CD14-positive monocyte (primary cell): Measurements from ENCODE around the gene AHNAK2. TPM values are rescaled to one million over a fixed set of nuclear protein-coding genes. Genes with fewer than 3 reads are reported as not detected.

Source experiments
- DNase-seq, 3 donors: peaks; one replicate each; pipeline ENCODE4 v3.0.0-alpha.2; 2011 to 2022
- H2AFZ ChIP-seq: 2 replicates; pipeline ENCODE4 v1.6.0; 2012; ENCODE audit warnings: mild to moderate bottlenecking, low read depth, low read length, inconsistent platforms; ENCODE audit not compliant: insufficient read depth, poor library complexity, severe bottlenecking
- H3K27ac ChIP-seq, 2 donors: 1 replicate in 1 of 2; 2 replicates in 1 of 2; pipeline ENCODE4 v1.5.1; 2012 to 2013; ENCODE audit warnings: low read length in 2 of 2, control low read depth in 1 of 2, inconsistent platforms in 1 of 2, low read depth in 1 of 2, mild to moderate bottlenecking in 1 of 2
- H3K27me3 ChIP-seq, 2 donors: one replicate each; pipeline versions ENCODE4 v1.6.0 to v1.6.1; 2011 to 2013; ENCODE audit warnings: low read length in 2 of 2; ENCODE audit not compliant: control insufficient read depth in 2 of 2, insufficient read depth in 2 of 2
- H3K36me3 ChIP-seq, 2 donors: replicated peaks in 1 of 2; 1 replicate in 1 of 2; 2 replicates in 1 of 2; pipeline versions ENCODE4 v1.5.1 to v1.6.1; 2012 to 2013; ENCODE audit warnings: low read length in 2 of 2, control low read depth in 1 of 2, inconsistent platforms in 1 of 2, mild to moderate bottlenecking in 1 of 2; ENCODE audit not compliant: insufficient read depth in 2 of 2, control insufficient read depth in 1 of 2
- H3K4me1 ChIP-seq, 2 donors: 1 replicate in 1 of 2; 2 replicates in 1 of 2; pipeline versions ENCODE4 v1.5.1 to v1.6.1; 2012 to 2013; ENCODE audit warnings: low read length in 2 of 2, control low read depth in 1 of 2, inconsistent platforms in 1 of 2, mild to moderate bottlenecking in 1 of 2, moderate library complexity in 1 of 2; ENCODE audit not compliant: insufficient read depth in 2 of 2, control insufficient read depth in 1 of 2
- H3K4me2 ChIP-seq: replicated peaks from 2 replicates; pipeline ENCODE3; 2012; ENCODE audit warnings: low read length, moderate library complexity, mild to moderate bottlenecking; ENCODE audit not compliant: poor library complexity, severe bottlenecking; ENCODE audit errors: extremely low read depth
- H3K4me3 ChIP-seq, 3 experiments: fragments of 200-600 bp in 1 of 3; sonication (generic) in 1 of 3; replicated peaks in 1 of 3; 1 replicate in 2 of 3; 2 replicates in 1 of 3; pipeline ENCODE4 v1.5.1; 2011 to 2013; ENCODE audit warnings: low read length in 3 of 3, mild to moderate bottlenecking in 3 of 3, control low read depth in 2 of 3, low read depth in 2 of 3, inconsistent platforms in 1 of 3, moderate library complexity in 1 of 3
- H3K79me2 ChIP-seq: 2 replicates; pipeline ENCODE4 v1.6.0; 2012; ENCODE audit warnings: mild to moderate bottlenecking, control low read depth, inconsistent platforms, low read length, moderate library complexity; ENCODE audit not compliant: insufficient read depth
- H3K9ac ChIP-seq: 2 replicates; pipeline ENCODE4 v1.6.0; 2017; ENCODE audit warnings: low read length, mild to moderate bottlenecking; ENCODE audit not compliant: insufficient read depth, poor library complexity, severe bottlenecking
- H3K9me3 ChIP-seq, 2 donors: replicated peaks in 1 of 2; 1 replicate in 1 of 2; 2 replicates in 1 of 2; pipeline versions ENCODE4 v1.5.1 to v1.6.1; 2012 to 2013; ENCODE audit warnings: low read length in 2 of 2, control low read depth in 1 of 2; ENCODE audit not compliant: control insufficient read depth in 1 of 2, insufficient read depth in 1 of 2
- H4K20me1 ChIP-seq: 2 replicates; pipeline ENCODE4 v1.6.0; 2012; ENCODE audit warnings: mild to moderate bottlenecking, low read length, control low read depth, moderate library complexity; ENCODE audit not compliant: insufficient read depth
- H3K27ac Mint-ChIP-seq, 7 donors: one replicate each; pipeline ENCODE4 v1.8.0; 2020; ENCODE audit warnings: mild to moderate bottlenecking in 7 of 7, mixed read lengths in 7 of 7, moderate library complexity in 6 of 7, inconsistent platforms in 2 of 7
- H3K27me3 Mint-ChIP-seq, 3 donors: one replicate each; pipeline ENCODE4 v1.8.0; 2021 to 2022; ENCODE audit warnings: low read depth in 3 of 3, mild to moderate bottlenecking in 3 of 3, mixed read lengths in 3 of 3, moderate library complexity in 3 of 3, inconsistent platforms in 1 of 3
- H3K36me3 Mint-ChIP-seq, 2 donors: one replicate each; pipeline ENCODE4 v1.8.0; 2020; ENCODE audit warnings: mixed read lengths in 2 of 2, inconsistent platforms in 1 of 2, mild to moderate bottlenecking in 1 of 2
- H3K4me1 Mint-ChIP-seq: one replicate; pipeline ENCODE4 v1.8.0; 2020; ENCODE audit warnings: mild to moderate bottlenecking, mixed read lengths
- H3K4me3 Mint-ChIP-seq, 2 donors: one replicate each; pipeline ENCODE4 v1.8.0; 2020; ENCODE audit warnings: mild to moderate bottlenecking in 2 of 2, mixed read lengths in 2 of 2, moderate library complexity in 1 of 2
- H3K9me3 Mint-ChIP-seq, 7 donors: one replicate each; pipeline ENCODE4 v1.8.0; 2020 to 2022; ENCODE audit warnings: mixed read lengths in 7 of 7, mild to moderate bottlenecking in 6 of 7, moderate library complexity in 6 of 7, inconsistent platforms in 2 of 7
- WGBS: methylation state at CpG from one replicate; pipeline ENCODE4 v1.1.5; 2013; ENCODE audit warnings: missing lambda C conversion rate; ENCODE audit not compliant: insufficient coverage; 5-methylcytosine and 5-hydroxymethylcytosine counted together
- intact Hi-C, 2 donors: fragments of 100-400 bp; cut with micrococcal nuclease; formaldehyde crosslinking; loops; one replicate each; pipeline versions ENCODE4 v1.15.0 to v1.15.1; 2023
- polyA plus RNA-seq, 3 donors: library from polyadenylated mRNA; depleted of rRNA in 1 of 3; unstranded in 2 of 3; stranded (reverse) in 1 of 3; fragments of 300-500 nt in 2 of 3; fragments of >200 nt in 1 of 3; fragmentation: Illumina TruSeq in 2 of 3; gene quantifications; 1 replicate in 2 of 3; 2 replicates in 1 of 3; pipeline ENCODE4 v1.2.3, GENCODE V29; 2012 to 2021
- TF ChIP-seq, protein P1 (sequence below): fragments of 200-600 bp; IDR thresholded peaks from one replicate; pipeline ENCODE4 v1.8.0; 2022; ENCODE audit warnings: antibody characterized with exemption, mild to moderate bottlenecking

The AHNAK2 gene
- polyA plus RNA-seq, 3 donors = 0.01 TPM; not detected in 2

DNA sequence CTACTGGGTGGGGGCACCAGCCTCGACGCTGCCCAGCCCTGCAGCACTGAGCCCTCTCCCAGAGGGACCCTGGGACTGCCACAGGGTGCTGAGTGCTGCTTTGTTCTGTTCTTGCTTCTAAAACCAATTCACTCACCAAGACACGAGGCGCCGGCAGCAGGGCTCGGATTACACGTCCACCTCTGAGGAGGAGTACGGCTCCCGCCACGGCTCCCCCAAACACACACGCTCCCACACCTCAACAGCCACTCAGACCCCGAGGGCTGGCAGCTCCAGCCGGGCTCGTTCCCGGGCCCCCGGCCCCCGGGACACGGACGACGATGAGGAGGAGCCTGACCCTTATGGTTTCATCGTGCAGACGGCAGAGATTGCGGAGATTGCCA is 88.8 kb downstream of the AHNAK2 start:
- no peaks in the 10 kb centered on the region for H3K36me3 Mint-ChIP-seq
- no peaks in the 10 kb centered on the region for H3K4me1 Mint-ChIP-seq
- Histone ChIP-seq H3K9me3 (no peaks in the 10 kb centered on the region), H3K79me2 (no peaks in the 10 kb centered on the region), H4K20me1 (no peaks in the 10 kb centered on the region), H3K36me3 (no peaks in the 10 kb centered on the region), H3K9ac (no peak overlapping the region), H3K27me3 (no peaks in the 10 kb centered on the region), H2AFZ (no peak overlapping the region), H3K4me2 (no peak overlapping the region), H3K27ac (no peak overlapping the region), H3K4me3 (no peak overlapping the region), H3K4me1 (no peaks in the 10 kb centered on the region)
- intact Hi-C loops = no loop called here
- H3K27ac Mint-ChIP-seq = no peak overlapping the region
- no peak overlapping the region for H3K4me3 Mint-ChIP-seq
- DNase-seq = no peak
- H3K27me3 Mint-ChIP-seq = peaks cover 0 to 6% (median 1%) of the 10 kb centered on the region in 3 donors
- TF ChIP-seq, protein P1, sequence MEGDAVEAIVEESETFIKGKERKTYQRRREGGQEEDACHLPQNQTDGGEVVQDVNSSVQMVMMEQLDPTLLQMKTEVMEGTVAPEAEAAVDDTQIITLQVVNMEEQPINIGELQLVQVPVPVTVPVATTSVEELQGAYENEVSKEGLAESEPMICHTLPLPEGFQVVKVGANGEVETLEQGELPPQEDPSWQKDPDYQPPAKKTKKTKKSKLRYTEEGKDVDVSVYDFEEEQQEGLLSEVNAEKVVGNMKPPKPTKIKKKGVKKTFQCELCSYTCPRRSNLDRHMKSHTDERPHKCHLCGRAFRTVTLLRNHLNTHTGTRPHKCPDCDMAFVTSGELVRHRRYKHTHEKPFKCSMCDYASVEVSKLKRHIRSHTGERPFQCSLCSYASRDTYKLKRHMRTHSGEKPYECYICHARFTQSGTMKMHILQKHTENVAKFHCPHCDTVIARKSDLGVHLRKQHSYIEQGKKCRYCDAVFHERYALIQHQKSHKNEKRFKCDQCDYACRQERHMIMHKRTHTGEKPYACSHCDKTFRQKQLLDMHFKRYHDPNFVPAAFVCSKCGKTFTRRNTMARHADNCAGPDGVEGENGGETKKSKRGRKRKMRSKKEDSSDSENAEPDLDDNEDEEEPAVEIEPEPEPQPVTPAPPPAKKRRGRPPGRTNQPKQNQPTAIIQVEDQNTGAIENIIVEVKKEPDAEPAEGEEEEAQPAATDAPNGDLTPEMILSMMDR = no peak
- peaks cover 0 to 2% (median 0%) of the 10 kb centered on the region in 7 donors for H3K9me3 Mint-ChIP-seq
- WGBS = 98% methylated on average over 21 of the region's 23 CpGs

DNA sequence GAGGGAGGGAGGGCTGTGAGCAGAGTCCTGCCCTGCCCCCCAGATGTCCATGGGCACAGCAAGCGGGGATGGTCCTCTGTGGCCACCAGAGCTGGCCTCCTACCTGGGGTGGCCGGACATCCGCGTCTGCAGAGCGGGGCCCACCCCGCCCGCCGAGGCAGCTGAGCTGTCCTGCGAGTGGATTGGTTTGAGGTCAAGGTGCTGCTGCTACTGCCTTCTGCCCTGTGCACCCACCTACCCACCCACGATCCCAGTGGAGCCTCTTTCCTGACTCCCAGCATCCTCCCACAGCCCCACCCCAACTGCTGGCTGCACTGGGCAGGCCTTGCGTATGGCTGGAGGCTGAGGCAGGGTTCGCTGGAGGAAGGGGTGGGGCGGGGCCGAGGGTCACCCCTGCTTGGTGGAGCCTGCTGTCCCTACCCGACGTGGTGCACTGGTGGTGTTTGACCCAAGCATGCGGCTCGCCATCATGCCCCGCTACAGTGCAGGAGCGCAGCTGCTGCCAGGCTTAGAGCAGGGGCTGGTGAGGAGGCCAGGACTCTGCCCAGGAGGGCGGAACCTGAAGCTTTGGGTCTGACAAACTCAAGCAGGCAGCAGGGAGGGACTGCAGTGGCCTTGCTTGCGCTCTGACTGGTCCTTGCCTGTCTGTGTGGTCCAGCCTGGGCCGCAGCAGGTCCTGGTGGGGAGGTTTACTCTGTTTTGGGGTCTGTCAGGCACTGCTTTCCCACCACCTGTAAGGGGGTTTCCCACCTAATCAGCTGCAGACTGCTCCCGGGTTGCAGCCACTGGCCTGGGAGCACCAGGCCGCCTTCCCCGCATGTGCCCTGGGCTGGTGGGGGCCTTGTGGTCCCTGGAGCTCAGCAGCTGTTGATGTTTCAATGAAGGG is 89.4 kb downstream of the AHNAK2 start:
- Mint-ChIP-seq H3K27ac (no peak overlapping the region), H3K4me3 (no peak overlapping the region), H3K4me1 (no peaks in the 10 kb centered on the region), H3K27me3 (peaks cover 0 to 4% (median 1%) of the 10 kb centered on the region in 3 donors), H3K36me3 (no peaks in the 10 kb centered on the region), H3K9me3 (peaks cover 0 to 2% (median 0%) of the 10 kb centered on the region in 7 donors)
- intact Hi-C loops = no loop called here
- Histone ChIP-seq H3K27ac (no peak overlapping the region), H3K9me3 (no peaks in the 10 kb centered on the region), H3K4me1 (no peaks in the 10 kb centered on the region), H2AFZ (no peak overlapping the region), H3K27me3 (no peaks in the 10 kb centered on the region), H4K20me1 (no peaks in the 10 kb centered on the region), H3K4me3 (no peak overlapping the region), H3K79me2 (no peaks in the 10 kb centered on the region), H3K4me2 (no peak overlapping the region), H3K9ac (no peak overlapping the region), H3K36me3 (no peaks in the 10 kb centered on the region)
- DNase-seq = no peak
- TF ChIP-seq, protein P1 = no peak
- 99% methylated on average over 17 of the region's 26 CpGs for WGBS
